Measurements from ENCODE around the gene TRIM63.

DNA sequence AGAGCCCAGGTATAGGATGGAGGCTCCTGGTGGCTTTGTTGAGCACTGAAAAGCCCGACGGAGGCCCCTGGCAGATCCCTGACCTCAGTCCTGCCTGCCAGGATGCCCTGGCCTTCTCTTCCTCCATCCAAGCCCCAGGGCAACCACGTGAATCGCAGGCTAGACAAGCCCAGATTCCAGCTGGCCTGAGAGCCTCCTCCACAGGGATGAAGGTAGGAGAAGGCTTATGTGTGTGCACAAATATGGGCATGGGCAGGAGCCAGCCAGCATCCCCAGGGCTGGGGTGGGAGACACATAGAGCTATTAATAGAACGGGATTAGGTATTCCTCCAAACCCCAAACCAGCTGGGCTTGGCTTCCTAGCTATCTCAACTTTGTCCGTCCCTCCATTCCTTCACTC, 49.8 kb downstream of the TRIM63 start:
- TF ChIP-seq, protein P1, sequence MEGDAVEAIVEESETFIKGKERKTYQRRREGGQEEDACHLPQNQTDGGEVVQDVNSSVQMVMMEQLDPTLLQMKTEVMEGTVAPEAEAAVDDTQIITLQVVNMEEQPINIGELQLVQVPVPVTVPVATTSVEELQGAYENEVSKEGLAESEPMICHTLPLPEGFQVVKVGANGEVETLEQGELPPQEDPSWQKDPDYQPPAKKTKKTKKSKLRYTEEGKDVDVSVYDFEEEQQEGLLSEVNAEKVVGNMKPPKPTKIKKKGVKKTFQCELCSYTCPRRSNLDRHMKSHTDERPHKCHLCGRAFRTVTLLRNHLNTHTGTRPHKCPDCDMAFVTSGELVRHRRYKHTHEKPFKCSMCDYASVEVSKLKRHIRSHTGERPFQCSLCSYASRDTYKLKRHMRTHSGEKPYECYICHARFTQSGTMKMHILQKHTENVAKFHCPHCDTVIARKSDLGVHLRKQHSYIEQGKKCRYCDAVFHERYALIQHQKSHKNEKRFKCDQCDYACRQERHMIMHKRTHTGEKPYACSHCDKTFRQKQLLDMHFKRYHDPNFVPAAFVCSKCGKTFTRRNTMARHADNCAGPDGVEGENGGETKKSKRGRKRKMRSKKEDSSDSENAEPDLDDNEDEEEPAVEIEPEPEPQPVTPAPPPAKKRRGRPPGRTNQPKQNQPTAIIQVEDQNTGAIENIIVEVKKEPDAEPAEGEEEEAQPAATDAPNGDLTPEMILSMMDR (conservative IDR thresholded peaks at IDR 0.05 in 1 of 2, IDR thresholded peaks at IDR 0.05 in 1 of 2; ENCODE audit: low read depth in 1 of 2, low read length in 2 of 2), result no peak
- no peak for TF ChIP-seq EZH2 (IDR thresholded peaks at IDR 0.05; ENCODE audit: low read length, missing control alignments)
